BLaER1 treated with 17β-estradiol and CSF1 and Interleukin-3, amounts not matched to agents 10 nM and 100 nM (cell line): ENCODE results near the gene P3H2.

ENCODE experiments used
- H3K27ac ChIP-seq, 11 experiments: shearing (Covaris generic); formaldehyde crosslinking; 2 replicates each; pipeline ENCODE4 v1.8.1; 2022
- H3K27me3 ChIP-seq, 11 experiments: shearing (Covaris generic); formaldehyde crosslinking; 2 replicates each; pipeline ENCODE4 v1.8.1; 2022
- H3K36me3 ChIP-seq, 11 experiments: shearing (Covaris generic); formaldehyde crosslinking; 2 replicates each; pipeline ENCODE4 v1.8.1; 2022
- H3K4me1 ChIP-seq, 10 experiments: shearing (Covaris generic); formaldehyde crosslinking; 2 replicates each; pipeline ENCODE4 v1.8.1; 2022
- H3K4me2 ChIP-seq, 11 experiments: shearing (Covaris generic); formaldehyde crosslinking; 2 replicates each; pipeline ENCODE4 v1.8.1; 2022
- H3K4me3 ChIP-seq, 10 experiments: shearing (Covaris generic); formaldehyde crosslinking; 2 replicates each; pipeline ENCODE4 v1.8.1; 2022
- H3K9ac ChIP-seq, 11 experiments: shearing (Covaris generic); formaldehyde crosslinking; 2 replicates each; pipeline ENCODE4 v1.8.1; 2022
- H3K9me3 ChIP-seq, 11 experiments: shearing (Covaris generic); formaldehyde crosslinking; replicated peaks in 1 of 11; 2 replicates each; pipeline ENCODE4 v1.8.1; 2022
- H4K20me1 ChIP-seq, 11 experiments: shearing (Covaris generic); formaldehyde crosslinking; 2 replicates each; pipeline ENCODE4 v1.8.1; 2022
- Cebpa-rat ChIP-seq, 11 experiments: shearing (Covaris generic); IDR thresholded peaks; 2 replicates each; pipeline ENCODE4 v1.8.1; 2022

The P3H2 gene

GRCh38 chr3:190034446-190034845 lies 86.3 kb downstream of the P3H2 start:
- Histone ChIP-seq H3K4me3 (no peak overlapping the region), H3K27ac (no peak overlapping the region), H3K4me1 (peaks cover 0 to 5% (median 0%) of the 10 kb centered on the region in 10 experiments; a peak in 1 of 20 replicates), H3K9ac (no peak overlapping the region), H3K27me3 (no peaks in the 10 kb centered on the region), H3K4me2 (no peak overlapping the region), H3K36me3 (no peaks in the 10 kb centered on the region), H3K9me3 (no peaks in the 10 kb centered on the region), H4K20me1 (no peaks in the 10 kb centered on the region)
- TF ChIP-seq Cebpa-rat (IDR thresholded peaks at IDR 0.05) = no peak

GRCh38 chr3:190032923-190033322 lies 87.8 kb downstream of the P3H2 start:
- no peaks in the 10 kb centered on the region for H3K36me3 ChIP-seq
- no peak overlapping the region for H3K4me2 ChIP-seq
- no peaks in the 10 kb centered on the region for H3K27me3 ChIP-seq
- no peak overlapping the region for H3K9ac ChIP-seq
- no peak for TF ChIP-seq Cebpa-rat (IDR thresholded peaks at IDR 0.05)
- no peaks in the 10 kb centered on the region for H3K9me3 ChIP-seq
- no peak overlapping the region for H3K4me3 ChIP-seq
- no peak overlapping the region for H3K27ac ChIP-seq
- H4K20me1 ChIP-seq = no peaks in the 10 kb centered on the region
- H3K4me1 ChIP-seq = peaks cover 0 to under 1% (median 0%) of the 10 kb centered on the region in 10 experiments; a peak in 1 of 20 replicates

- H3K9me3 ChIP-seq = no peaks in the 10 kb centered on the region
- H3K27ac ChIP-seq = no peak overlapping the region
- no peaks in the 10 kb centered on the region for H3K36me3 ChIP-seq
- no peak overlapping the region for H3K9ac ChIP-seq
- TF ChIP-seq Cebpa-rat (IDR thresholded peaks at IDR 0.05) = no peak
- H4K20me1 ChIP-seq = no peaks in the 10 kb centered on the region
- H3K27me3 ChIP-seq = no peaks in the 10 kb centered on the region
- H3K4me1 ChIP-seq = no peaks in the 10 kb centered on the region
- H3K4me2 ChIP-seq = no peak overlapping the region
- H3K4me3 ChIP-seq = no peak overlapping the region
These were observed 88.6 kb downstream of the P3H2 start for GRCh38 chr3:190031887-190032752.

GRCh38 chr3:190027116-190027515 lies 93.6 kb downstream of the P3H2 start:
- TF ChIP-seq Cebpa-rat (IDR thresholded peaks at IDR 0.05) = no peak
- no peak overlapping the region for H3K9ac ChIP-seq
- H3K4me2 ChIP-seq = no peak overlapping the region
- H3K4me1 ChIP-seq = peaks cover 0 to 22% (median 9%) of the 10 kb centered on the region in 10 experiments; a peak in 12 of 20 replicates
- H3K27me3 ChIP-seq = no peaks in the 10 kb centered on the region
- no peak overlapping the region for H3K27ac ChIP-seq
- H4K20me1 ChIP-seq = no peaks in the 10 kb centered on the region
- no peaks in the 10 kb centered on the region for H3K36me3 ChIP-seq
- H3K4me3 ChIP-seq = no peak overlapping the region
- H3K9me3 ChIP-seq = no peaks in the 10 kb centered on the region

- Histone ChIP-seq H3K36me3 (no peaks in the 10 kb centered on the region), H3K4me3 (no peak overlapping the region), H3K9me3 (no peaks in the 10 kb centered on the region), H3K27me3 (no peaks in the 10 kb centered on the region), H3K4me1 (peaks cover 0 to 22% (median 9%) of the 10 kb centered on the region in 10 experiments; a peak in 12 of 20 replicates), H4K20me1 (no peaks in the 10 kb centered on the region), H3K9ac (no peak overlapping the region), H3K27ac (no peak overlapping the region), H3K4me2 (no peak overlapping the region)
- no peak for TF ChIP-seq Cebpa-rat (IDR thresholded peaks at IDR 0.05)
These were observed 94.5 kb downstream of the P3H2 start for GRCh38 chr3:190026154-190026553.

GRCh38 chr3:190024912-190025311 lies 95.8 kb downstream of the P3H2 start:
- H3K4me1 ChIP-seq = peaks cover 0 to 22% (median 9%) of the 10 kb centered on the region in 10 experiments; a peak in 12 of 20 replicates
- H3K36me3 ChIP-seq = no peaks in the 10 kb centered on the region
- TF ChIP-seq Cebpa-rat (IDR thresholded peaks at IDR 0.05) = no peak
- H3K4me2 ChIP-seq = peak overlapping the region in 8 of 11 experiments; percentile 6 to 79 (median 40); a peak in 12 of 22 replicates
- no peaks in the 10 kb centered on the region for H3K9me3 ChIP-seq
- no peak overlapping the region for H3K4me3 ChIP-seq
- H3K9ac ChIP-seq = 0 out of 22 replicates have a peak overlapping the region, but pooled peaks of 1 of the 11 experiments have one; percentile 9
- H3K27ac ChIP-seq = no peak overlapping the region; a peak in 1 of 22 replicates
- H3K27me3 ChIP-seq = no peaks in the 10 kb centered on the region
- no peaks in the 10 kb centered on the region for H4K20me1 ChIP-seq

- Histone ChIP-seq H3K9me3 (no peaks in the 10 kb centered on the region), H3K36me3 (no peaks in the 10 kb centered on the region), H3K4me1 (peaks cover 0 to 14% (median 4%) of the 10 kb centered on the region in 10 experiments; a peak in 12 of 20 replicates), H3K27me3 (no peaks in the 10 kb centered on the region), H3K27ac (no peak overlapping the region), H3K4me3 (no peak overlapping the region), H3K4me2 (no peak overlapping the region), H4K20me1 (no peaks in the 10 kb centered on the region), H3K9ac (no peak overlapping the region)
- TF ChIP-seq Cebpa-rat (IDR thresholded peaks at IDR 0.05) = no peak
These were observed 100.9 kb downstream of the P3H2 start for GRCh38 chr3:190019844-190020243.

GRCh38 chr3:190019006-190019405 lies 101.7 kb downstream of the P3H2 start:
- Histone ChIP-seq H3K9me3 (no peaks in the 10 kb centered on the region), H3K4me2 (no peak overlapping the region), H4K20me1 (no peaks in the 10 kb centered on the region), H3K4me1 (peaks cover 0 to 6% (median 0%) of the 10 kb centered on the region in 10 experiments; a peak in 2 of 20 replicates), H3K27me3 (no peaks in the 10 kb centered on the region), H3K4me3 (no peak overlapping the region), H3K27ac (no peak overlapping the region), H3K9ac (no peak overlapping the region), H3K36me3 (no peaks in the 10 kb centered on the region)
- no peak for TF ChIP-seq Cebpa-rat (IDR thresholded peaks at IDR 0.05)

- no peaks in the 10 kb centered on the region for H3K27me3 ChIP-seq
- H3K4me3 ChIP-seq = no peak overlapping the region
- peaks cover 0 to 5% (median 0%) of the 10 kb centered on the region in 10 experiments; a peak in 1 of 20 replicates for H3K4me1 ChIP-seq
These were observed 102.2 kb downstream of the P3H2 start for GRCh38 chr3:190018460-190018859.

More at GRCh38 chr3:190018460-190018859, 102.2 kb downstream of the P3H2 start:
- Histone ChIP-seq H3K9ac (no peak overlapping the region), H3K27ac (no peak overlapping the region), H3K36me3 (no peaks in the 10 kb centered on the region), H3K4me2 (no peak overlapping the region), H3K9me3 (no peaks in the 10 kb centered on the region), H4K20me1 (no peaks in the 10 kb centered on the region)
- no peak for TF ChIP-seq Cebpa-rat (IDR thresholded peaks at IDR 0.05)
